HepG2 (cell line): ENCODE data around the gene PCDHGB1. TPM values are rescaled to one million over a fixed set of nuclear protein-coding genes. Genes with fewer than 3 reads are reported as not detected.

Experiments
- ATAC-seq: fragments of 200-7000 bp; cut with Tn5 transposase; 3 replicates; pipeline ENCODE4 v1.9.1; 2020; ENCODE audit warnings: mild to moderate bottlenecking, moderate library complexity
- BruUV-seq: library from RNA; stranded (reverse); fragments of 400-500 nt; replicated peaks from 2 replicates; lab custom pipeline; 2021; lab: Mats Ljungman, UMichigan
- CTCF ChIA-PET: fragments of 300-600 bp; formaldehyde crosslinking; extraction: SDS; loops from one replicate; lab custom pipeline; 2021; ENCODE audit warnings: low total read pairs, inconsistent platforms, low intra/inter-chr PET ratio; lab: Yijun Ruan, JAX
- POLR2A ChIA-PET: fragments of 350-600 bp; sonication (Branson Sonifier 250); formaldehyde crosslinking; loops from one replicate; lab custom pipeline; 2020; ENCODE audit warnings: antibody characterized with exemption, inconsistent platforms; lab: Yijun Ruan, JAX
- DNase-seq: peaks from one replicate; pipeline ENCODE4 v3.0.0-alpha.2; 2015; ENCODE audit warnings: low spot score
- FAIRE-seq: peaks from 3 replicates; lab custom pipeline; 2011; peaks lifted over from hg19 to GRCh38; lab: Jason Lieb, UNC
- H2AFZ ChIP-seq: one replicate; pipeline ENCODE4 v1.6.1; 2011; ENCODE audit warnings: low read length, inconsistent platforms
- H3K27ac ChIP-seq: fragments of 300-600 bp; 3 replicates; pipeline ENCODE4 v1.8.0; 2011; ENCODE audit warnings: mixed run types, mild to moderate bottlenecking, mixed read lengths, low read length, inconsistent platforms; ENCODE audit not compliant: insufficient read depth; ENCODE audit errors: extremely low read length
- H3K27me3 ChIP-seq, 2 experiments: fragments of 200-600 bp in 1 of 2; 2 replicates in 1 of 2; 3 replicates in 1 of 2; pipeline versions ENCODE4 v1.6.0 to v1.8.0; 2011; ENCODE audit warnings: low read length in 2 of 2, mild to moderate bottlenecking in 2 of 2, moderate library complexity in 2 of 2, inconsistent platforms in 1 of 2; ENCODE audit not compliant: insufficient read depth in 2 of 2, control insufficient read depth in 1 of 2
- H3K36me3 ChIP-seq, 2 experiments: fragments of 200-600 bp in 1 of 2; replicated peaks in 1 of 2; 2 replicates in 1 of 2; 3 replicates in 1 of 2; pipeline versions ENCODE4 v1.5.1 to v1.8.0; 2011; ENCODE audit warnings: low read length in 2 of 2, inconsistent platforms in 1 of 2; ENCODE audit not compliant: insufficient read depth in 2 of 2, control insufficient read depth in 1 of 2
- H3K4me1 ChIP-seq: 2 replicates; pipeline ENCODE4 v1.5.1; 2012; ENCODE audit warnings: low read length, inconsistent platforms; ENCODE audit not compliant: insufficient read depth
- H3K4me2 ChIP-seq: 2 replicates; pipeline ENCODE4 v1.6.0; 2011; ENCODE audit warnings: low read depth, low read length, inconsistent platforms
- H3K4me3 ChIP-seq, 3 experiments: fragments of 200-600 bp in 1 of 3; sonication (generic), shearing (Covaris generic) in 1 of 3; replicated peaks in 1 of 3; 2 replicates each; pipeline ENCODE4 v1.5.1; 2011 to 2016; ENCODE audit warnings: low read length in 3 of 3, inconsistent platforms in 2 of 3, low read depth in 2 of 3, mild to moderate bottlenecking in 2 of 3, control low read depth in 1 of 3, mixed read lengths in 1 of 3; ENCODE audit not compliant: insufficient read depth in 1 of 3
- H3K79me2 ChIP-seq: one replicate; pipeline ENCODE4 v1.6.1; 2011; ENCODE audit warnings: low read length, inconsistent platforms; ENCODE audit not compliant: insufficient read depth
- H3K9ac ChIP-seq: 2 replicates; pipeline ENCODE4 v1.6.0; 2011; ENCODE audit warnings: mild to moderate bottlenecking, low read depth, low read length, inconsistent platforms; ENCODE audit not compliant: insufficient read depth
- H3K9me3 ChIP-seq: 2 replicates; pipeline ENCODE4 v1.5.1; 2012; ENCODE audit warnings: mild to moderate bottlenecking, low read length
- H4K20me1 ChIP-seq: 2 replicates; pipeline ENCODE4 v1.6.0; 2011; ENCODE audit warnings: inconsistent platforms, mild to moderate bottlenecking, low read length, moderate library complexity; ENCODE audit not compliant: insufficient read depth
- CEBPB ChIP-seq: IDR thresholded peaks from 2 replicates; pipeline ENCODE4 v1.6.1; 2011; ENCODE audit warnings: low read depth, low read length, improper control_type of control experiment, borderline replicate concordance
- CEBPG ChIP-seq: IDR thresholded peaks from 2 replicates; pipeline ENCODE4 v1.6.1; 2016
- NR2F1 ChIP-seq, 2 experiments: fragments of 450-650 bp in 1 of 2; formaldehyde crosslinking in 1 of 2; IDR thresholded peaks; 2 replicates each; pipeline versions ENCODE4 v1.5.0 to v1.6.1; 2016 to 2020; ENCODE audit warnings: mild to moderate bottlenecking in 1 of 2, missing compliant biosample characterization in 1 of 2, missing genetic modification reagents in 1 of 2, moderate library complexity in 1 of 2
- RBAK ChIP-seq: sonication (generic); formaldehyde crosslinking; IDR thresholded peaks from 2 replicates; pipeline ENCODE4 v1.5.1; 2020; ENCODE audit warnings: mild to moderate bottlenecking, missing genetic modification reagents
- ZNF724P ChIP-seq: sonication (generic); formaldehyde crosslinking; IDR thresholded peaks from 2 replicates; pipeline ENCODE4 v1.8.0; 2022; ENCODE audit warnings: missing genetic modification reagents, borderline replicate concordance
- WGBS: methylation state at CpG from one replicate; pipeline ENCODE4 v1.1.6; 2017; ENCODE audit warnings: low lambda C conversion rate; 5-methylcytosine and 5-hydroxymethylcytosine counted together
- in situ Hi-C: cut with HindIII; loops from 2 replicates; pipeline ENCODE4 v1.10.0; 2017; ENCODE audit warnings: low pct_unique_long_range_greater_than_20kb; ENCODE audit not compliant: extremely low pct_ligation_motif_present
- intact Hi-C: fragments of 100-400 bp; cut with micrococcal nuclease; formaldehyde crosslinking; loops from one replicate; pipeline ENCODE4 v1.10.0; 2022; ENCODE audit not compliant: unreplicated experiment
- polyA plus RNA-seq, 8 experiments: library from polyadenylated mRNA; depleted of rRNA in 3 of 8; stranded (reverse) in 7 of 8; unstranded in 1 of 8; fragments of >200 nt; fragmentation: Illumina TruSeq in 4 of 8; extraction: Trizol in 4 of 8; gene quantifications; 2 replicates each; pipeline versions ENCODE4 v1.2.1 to v1.2.3, GENCODE V29; 2011 to 2016; ENCODE audit warnings: low read depth in 4 of 8, missing spikeins in 1 of 8, mixed read lengths in 1 of 8; ENCODE audit not compliant: insufficient read depth in 1 of 8
- total RNA-seq, 5 experiments: library from RNA; depleted of rRNA; stranded (reverse); fragments of >200 nt; fragmentation: Illumina TruSeq; extraction: Trizol; gene quantifications; 2 replicates each; pipeline ENCODE4 v1.2.3, GENCODE V29; 2016; ENCODE audit warnings: low read depth in 1 of 5

PCDHGB1 gene
- total and polyA plus RNA-seq, 2 of the 13 experiments (the other 11 are each of a cell fraction or from before 2014, with no cell fraction given), result 1.0 to 2.6 TPM

GRCh38 chr5:141388661-141389060, 38.8 kb downstream of the PCDHGB1 start:
- intact Hi-C loops, result no loop called here
- H2AFZ ChIP-seq, result no peak overlapping the region
- TF ChIP-seq CEBPB, result peak; percentile 92
- no peak for TF ChIP-seq ZNF724P
- TF ChIP-seq CEBPG (CRISPR knock-in tag), result peak; percentile 50; the same call in 1 of the 2 replicates
- no peak overlapping the region for H3K27ac ChIP-seq
- peaks cover 5% of the 10 kb centered on the region; the same call in 1 of the 2 replicates for H3K4me1 ChIP-seq
- in situ Hi-C loops, result no loop called here
- peak overlapping the region; percentile 51; the same call in 1 of the 2 replicates for H3K4me2 ChIP-seq
- H3K9ac ChIP-seq, result no peak overlapping the region
- H3K4me3 ChIP-seq, result no peak overlapping the region
- H3K36me3 ChIP-seq, result no peaks in the 10 kb centered on the region
- no peaks in the 10 kb centered on the region for H4K20me1 ChIP-seq
- peaks cover 27% of the 10 kb centered on the region for H3K9me3 ChIP-seq
- H3K27me3 ChIP-seq, result no peaks in the 10 kb centered on the region
- 65% methylated on average over 10 of the region's 10 CpGs for WGBS
- H3K79me2 ChIP-seq, result no peaks in the 10 kb centered on the region
- FAIRE-seq (no peak), DNase-seq (no peak), ATAC-seq (no peak)
- BruUV-seq, result no TSS peak
- ChIA-PET CTCF (no interaction called here), POLR2A (no interaction called here)

- no peak overlapping the region for H2AFZ ChIP-seq
- ChIA-PET CTCF (no interaction called here), POLR2A (no interaction called here)
- H3K9ac ChIP-seq, result no peak overlapping the region
- H3K4me1 ChIP-seq, result peaks cover 5% of the 10 kb centered on the region; the same call in 1 of the 2 replicates
- H3K9me3 ChIP-seq, result peaks cover 33% of the 10 kb centered on the region
- H3K4me2 ChIP-seq, result no peak overlapping the region
- DNase-seq, result no peak
- no peak overlapping the region for H3K4me3 ChIP-seq
- in situ Hi-C loops (no loop called here), intact Hi-C loops (no loop called here)
- no peaks in the 10 kb centered on the region for H4K20me1 ChIP-seq
- ATAC-seq, result no peak
- no peaks in the 10 kb centered on the region for H3K36me3 ChIP-seq
- no TSS peak for BruUV-seq
- TF ChIP-seq NR2F1 (CRISPR knock-in tag; IDR thresholded peaks at IDR 0.05) (no peak), RBAK (CRISPR knock-in tag) (no peak)
- no peaks in the 10 kb centered on the region for H3K79me2 ChIP-seq
- 92% methylated on average over 53 of the region's 77 CpGs for WGBS
- H3K27me3 ChIP-seq, result no peaks in the 10 kb centered on the region
- no peak for FAIRE-seq
- no peak overlapping the region for H3K27ac ChIP-seq
These were observed 39.5 kb downstream of the PCDHGB1 start for GRCh38 chr5:141389153-141390042.
